Panc1 (cell line): ENCODE data around the gene HCLS1. TPM values are rescaled to one million over a fixed set of nuclear protein-coding genes. Genes with fewer than 3 reads are reported as not detected.

Source experiments
- ATAC-seq: fragments of 200-7000 bp; cut with Tn5 transposase; 2 replicates; pipeline ENCODE4 v1.9.1; 2020; ENCODE audit warnings: mild to moderate bottlenecking, moderate library complexity
- BruUV-seq: library from RNA; stranded (reverse); fragments of 400-500 nt; replicated peaks from 2 replicates; lab custom pipeline; 2021; lab: Mats Ljungman, UMichigan
- CTCF ChIA-PET: fragments of 300-600 bp; sonication (Branson Sonifier 250); formaldehyde crosslinking; loops from one replicate; lab custom pipeline; 2022; ENCODE audit warnings: antibody characterized with exemption; lab: Charles Lee
- POLR2A ChIA-PET: fragments of 300-600 bp; sonication (Branson Sonifier 250); formaldehyde crosslinking; loops from one replicate; lab custom pipeline; 2022; ENCODE audit warnings: antibody characterized with exemption; lab: Charles Lee
- DNase-seq: peaks from one replicate; pipeline ENCODE4 v3.0.0-alpha.2; 2010; ENCODE audit warnings: low read depth, low spot score
- H3K27ac ChIP-seq: 2 replicates; pipeline ENCODE4 v1.5.1; 2011; ENCODE audit warnings: mild to moderate bottlenecking, low read length, inconsistent platforms
- H3K27me3 ChIP-seq: fragments of 200-500 bp; sonication (Bioruptor generic); 2 replicates; pipeline ENCODE4 v1.6.0; 2014; ENCODE audit warnings: low read length, inconsistent platforms; ENCODE audit not compliant: control insufficient read depth, insufficient read depth
- H3K36me3 ChIP-seq: fragments of 200-500 bp; sonication (Bioruptor generic); 2 replicates; pipeline ENCODE4 v1.5.1; 2014; ENCODE audit warnings: inconsistent platforms, mild to moderate bottlenecking, low read length, moderate library complexity; ENCODE audit not compliant: control insufficient read depth, insufficient read depth
- H3K4me1 ChIP-seq: 2 replicates; pipeline ENCODE4 v1.5.1; 2011; ENCODE audit warnings: inconsistent platforms, mild to moderate bottlenecking, low read length, moderate library complexity; ENCODE audit not compliant: control insufficient read depth, insufficient read depth
- H3K4me3 ChIP-seq, 2 experiments: 2 replicates each; pipeline ENCODE4 v1.5.1; 2011 to 2012; ENCODE audit warnings: low read depth in 2 of 2, low read length in 2 of 2, mild to moderate bottlenecking in 2 of 2, inconsistent platforms in 1 of 2, moderate library complexity in 1 of 2
- H3K9me3 ChIP-seq: fragments of 200-500 bp; sonication (Bioruptor generic); 2 replicates; pipeline ENCODE4 v1.5.1; 2014; ENCODE audit warnings: low read depth, mild to moderate bottlenecking, inconsistent platforms, low read length, moderate library complexity; ENCODE audit not compliant: control insufficient read depth, insufficient read depth
- POLR2AphosphoS5 ChIP-seq: IDR thresholded peaks from 2 replicates; pipeline ENCODE4 v1.6.1; 2012; ENCODE audit warnings: mild to moderate bottlenecking, low read depth, low read length, moderate library complexity
- SIN3A ChIP-seq: IDR thresholded peaks from 2 replicates; pipeline ENCODE4 v1.6.1; 2012; ENCODE audit warnings: low read depth, mild to moderate bottlenecking, low read length, moderate library complexity, borderline replicate concordance; ENCODE audit not compliant: insufficient read depth
- TCF7L2 ChIP-seq: IDR thresholded peaks from 2 replicates; pipeline ENCODE4 v1.6.1; 2011; ENCODE audit warnings: mild to moderate bottlenecking, low read depth, low read length, inconsistent platforms
- in situ Hi-C: cut with HindIII; loops from 2 replicates; pipeline ENCODE4 v1.10.0; 2016; ENCODE audit warnings: low sequenced_read_pairs, low pct_unique_long_range_greater_than_20kb
- intact Hi-C: fragments of 100-400 bp; cut with micrococcal nuclease; formaldehyde crosslinking; loops from one replicate; pipeline ENCODE4 v1.10.0; 2022; ENCODE audit not compliant: unreplicated experiment
- total RNA-seq: library from RNA; stranded (reverse); gene quantifications from one replicate; pipeline ENCODE4 v1.2.1, GENCODE V29; 2021; ENCODE audit not compliant: unreplicated experiment
- TF ChIP-seq, protein P1 (sequence below), 2 experiments: IDR thresholded peaks; 2 replicates each; pipeline ENCODE4 v1.6.1; 2011 to 2012; ENCODE audit warnings: low read depth in 2 of 2, control low read depth in 1 of 2, low read length in 1 of 2, mild to moderate bottlenecking in 1 of 2, moderate library complexity in 1 of 2; ENCODE audit not compliant: insufficient read depth in 1 of 2
- TF ChIP-seq, protein P2 (sequence below): fragments of 450-650 bp; IDR thresholded peaks from 2 replicates; pipeline ENCODE4 v1.5.1; 2017; ENCODE audit warnings: mild to moderate bottlenecking

Gene HCLS1
- total RNA-seq, 1 experiment from 2014 or later: 0.85 TPM

DNA sequence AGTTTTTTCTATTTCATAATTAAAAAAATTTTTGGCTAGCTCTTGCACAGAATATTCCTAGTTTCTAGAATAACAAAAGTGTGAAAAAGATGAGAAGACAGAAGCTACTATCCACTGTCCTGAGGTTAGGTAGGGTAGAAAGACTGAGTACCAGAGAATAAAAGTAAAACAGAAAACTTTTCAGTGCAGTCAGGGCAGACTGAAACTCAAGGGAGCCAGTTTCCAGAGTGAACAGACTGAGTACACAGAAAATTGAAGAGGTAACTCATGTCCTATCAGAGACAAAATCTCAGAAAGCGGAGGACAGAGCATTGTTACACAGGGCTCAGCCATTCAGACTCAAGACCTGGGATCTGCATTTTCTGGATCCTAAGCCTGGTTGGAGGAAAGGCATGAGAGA lies 76.3 kb downstream of the HCLS1 start:
- BruUV-seq: no TSS peak
- Histone ChIP-seq H3K4me1 (no peaks in the 10 kb centered on the region), H3K27me3 (peaks cover 3% of the 10 kb centered on the region), H3K27ac (no peak overlapping the region), H3K4me3 (no peak overlapping the region), H3K36me3 (no peaks in the 10 kb centered on the region), H3K9me3 (no peaks in the 10 kb centered on the region)
- CTCF ChIA-PET: no interaction called here
- intact Hi-C loops (no loop called here), in situ Hi-C loops (no loop called here)
- TF ChIP-seq TCF7L2 (no peak), POLR2AphosphoS5 (no peak), SIN3A (no peak)
- TF ChIP-seq, protein P1, sequence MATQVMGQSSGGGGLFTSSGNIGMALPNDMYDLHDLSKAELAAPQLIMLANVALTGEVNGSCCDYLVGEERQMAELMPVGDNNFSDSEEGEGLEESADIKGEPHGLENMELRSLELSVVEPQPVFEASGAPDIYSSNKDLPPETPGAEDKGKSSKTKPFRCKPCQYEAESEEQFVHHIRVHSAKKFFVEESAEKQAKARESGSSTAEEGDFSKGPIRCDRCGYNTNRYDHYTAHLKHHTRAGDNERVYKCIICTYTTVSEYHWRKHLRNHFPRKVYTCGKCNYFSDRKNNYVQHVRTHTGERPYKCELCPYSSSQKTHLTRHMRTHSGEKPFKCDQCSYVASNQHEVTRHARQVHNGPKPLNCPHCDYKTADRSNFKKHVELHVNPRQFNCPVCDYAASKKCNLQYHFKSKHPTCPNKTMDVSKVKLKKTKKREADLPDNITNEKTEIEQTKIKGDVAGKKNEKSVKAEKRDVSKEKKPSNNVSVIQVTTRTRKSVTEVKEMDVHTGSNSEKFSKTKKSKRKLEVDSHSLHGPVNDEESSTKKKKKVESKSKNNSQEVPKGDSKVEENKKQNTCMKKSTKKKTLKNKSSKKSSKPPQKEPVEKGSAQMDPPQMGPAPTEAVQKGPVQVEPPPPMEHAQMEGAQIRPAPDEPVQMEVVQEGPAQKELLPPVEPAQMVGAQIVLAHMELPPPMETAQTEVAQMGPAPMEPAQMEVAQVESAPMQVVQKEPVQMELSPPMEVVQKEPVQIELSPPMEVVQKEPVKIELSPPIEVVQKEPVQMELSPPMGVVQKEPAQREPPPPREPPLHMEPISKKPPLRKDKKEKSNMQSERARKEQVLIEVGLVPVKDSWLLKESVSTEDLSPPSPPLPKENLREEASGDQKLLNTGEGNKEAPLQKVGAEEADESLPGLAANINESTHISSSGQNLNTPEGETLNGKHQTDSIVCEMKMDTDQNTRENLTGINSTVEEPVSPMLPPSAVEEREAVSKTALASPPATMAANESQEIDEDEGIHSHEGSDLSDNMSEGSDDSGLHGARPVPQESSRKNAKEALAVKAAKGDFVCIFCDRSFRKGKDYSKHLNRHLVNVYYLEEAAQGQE (IDR thresholded peaks at IDR 0.05; ENCODE audit: insufficient read depth in 1 of 2, low read depth in 2 of 2, low read length in 1 of 2): no peak
- TF ChIP-seq, protein P2, sequence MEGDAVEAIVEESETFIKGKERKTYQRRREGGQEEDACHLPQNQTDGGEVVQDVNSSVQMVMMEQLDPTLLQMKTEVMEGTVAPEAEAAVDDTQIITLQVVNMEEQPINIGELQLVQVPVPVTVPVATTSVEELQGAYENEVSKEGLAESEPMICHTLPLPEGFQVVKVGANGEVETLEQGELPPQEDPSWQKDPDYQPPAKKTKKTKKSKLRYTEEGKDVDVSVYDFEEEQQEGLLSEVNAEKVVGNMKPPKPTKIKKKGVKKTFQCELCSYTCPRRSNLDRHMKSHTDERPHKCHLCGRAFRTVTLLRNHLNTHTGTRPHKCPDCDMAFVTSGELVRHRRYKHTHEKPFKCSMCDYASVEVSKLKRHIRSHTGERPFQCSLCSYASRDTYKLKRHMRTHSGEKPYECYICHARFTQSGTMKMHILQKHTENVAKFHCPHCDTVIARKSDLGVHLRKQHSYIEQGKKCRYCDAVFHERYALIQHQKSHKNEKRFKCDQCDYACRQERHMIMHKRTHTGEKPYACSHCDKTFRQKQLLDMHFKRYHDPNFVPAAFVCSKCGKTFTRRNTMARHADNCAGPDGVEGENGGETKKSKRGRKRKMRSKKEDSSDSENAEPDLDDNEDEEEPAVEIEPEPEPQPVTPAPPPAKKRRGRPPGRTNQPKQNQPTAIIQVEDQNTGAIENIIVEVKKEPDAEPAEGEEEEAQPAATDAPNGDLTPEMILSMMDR: no peak
- 0 out of 2 replicates have a peak, but pooled peaks have one; percentile 17 for ATAC-seq
- POLR2A ChIA-PET: no interaction called here
- DNase-seq: no peak

DNA sequence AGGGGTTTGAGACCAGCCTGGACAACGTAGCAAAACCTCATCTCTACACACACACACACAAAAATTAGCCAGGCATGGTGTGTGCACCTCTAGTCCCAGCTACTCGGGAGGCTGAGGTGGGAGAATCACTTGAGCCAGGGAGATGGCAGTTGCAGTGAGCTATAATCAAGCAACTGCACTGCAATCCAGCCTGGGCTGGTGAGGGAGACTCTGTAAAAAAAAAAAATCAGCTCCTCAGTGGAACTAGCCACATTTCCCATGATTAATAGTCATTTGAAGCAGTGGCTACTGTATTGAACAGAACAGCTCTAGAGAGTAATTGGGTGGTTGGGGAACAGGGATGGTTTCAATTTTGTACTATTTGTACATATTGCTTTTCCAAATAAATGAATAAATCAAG lies 79.0 kb downstream of the HCLS1 start:
- Histone ChIP-seq H3K27ac (no peak overlapping the region), H3K27me3 (peaks cover 3% of the 10 kb centered on the region), H3K4me1 (no peaks in the 10 kb centered on the region), H3K9me3 (no peaks in the 10 kb centered on the region), H3K36me3 (no peaks in the 10 kb centered on the region), H3K4me3 (no peak overlapping the region)
- no peak for ATAC-seq
- TF ChIP-seq, protein P2: no peak
- TF ChIP-seq TCF7L2 (no peak), POLR2AphosphoS5 (no peak), SIN3A (no peak)
- TF ChIP-seq, protein P1 (IDR thresholded peaks at IDR 0.05; ENCODE audit: insufficient read depth in 1 of 2, low read depth in 2 of 2, low read length in 1 of 2): no peak
- no TSS peak for BruUV-seq
- no peak for DNase-seq
- ChIA-PET POLR2A (interaction anchor here (0.7 kb wide), 1 partner anchor 251 kb away, joined by 3 read pairs; no protein-coding TSS in a partner anchor), CTCF (no interaction called here)
- intact Hi-C loops: no loop called here
- in situ Hi-C loops: no loop called here
